ENCODE data around the gene CBX3.
"Not testable (repeated sequence)": the region's sequence is repeated elsewhere in the genome, so short reads cannot be mapped to it uniquely, and the experiment has no call there.

The CBX3 gene

DNA sequence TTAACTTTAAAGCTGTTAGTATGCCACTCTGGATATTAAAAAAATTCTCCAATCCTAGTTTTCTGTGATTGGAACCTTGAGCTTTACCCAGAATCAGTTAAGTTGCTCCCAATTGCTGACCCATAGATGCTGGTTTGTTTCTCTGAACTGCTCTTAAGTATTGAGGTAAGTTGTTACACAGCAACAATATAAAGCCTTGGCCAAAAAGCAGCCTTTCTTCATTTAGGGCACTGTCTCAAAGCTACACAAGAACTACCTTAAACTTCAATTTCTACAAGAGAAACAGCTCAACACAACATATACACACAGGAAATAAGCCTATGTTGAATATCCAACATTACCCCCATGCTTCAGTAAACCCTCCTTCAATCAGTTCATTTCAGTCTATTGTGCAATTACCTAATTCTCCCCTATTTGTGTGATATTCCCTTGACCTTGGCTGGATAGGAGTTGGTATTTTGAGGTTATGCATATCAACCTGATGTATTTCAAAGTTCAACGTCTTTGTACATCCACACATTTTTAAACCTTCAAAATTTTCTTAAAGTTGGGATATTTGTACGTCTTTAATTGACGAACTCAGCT, 12.5 kb upstream of the CBX3 start:
- DNase-seq = no peak

DNA sequence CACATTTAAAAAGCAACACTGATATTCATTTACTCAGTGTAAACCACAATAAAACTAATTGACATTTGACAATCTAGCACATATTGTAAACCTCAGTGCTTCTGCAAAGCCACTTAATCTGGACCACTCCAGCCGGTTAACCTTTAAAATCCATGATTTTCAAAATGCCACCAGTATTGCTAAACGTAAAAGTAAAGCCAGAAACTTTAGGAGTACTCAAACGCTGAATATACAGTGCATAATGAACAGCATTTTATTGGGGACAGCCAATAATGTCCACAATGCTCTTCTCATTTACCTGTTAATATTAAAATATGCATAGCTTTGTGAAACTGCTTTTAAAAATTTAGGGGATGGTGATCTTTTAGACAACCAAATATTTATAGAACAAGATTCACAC, 11.8 kb upstream of the CBX3 start:
- DNase-seq = no peak

DNA sequence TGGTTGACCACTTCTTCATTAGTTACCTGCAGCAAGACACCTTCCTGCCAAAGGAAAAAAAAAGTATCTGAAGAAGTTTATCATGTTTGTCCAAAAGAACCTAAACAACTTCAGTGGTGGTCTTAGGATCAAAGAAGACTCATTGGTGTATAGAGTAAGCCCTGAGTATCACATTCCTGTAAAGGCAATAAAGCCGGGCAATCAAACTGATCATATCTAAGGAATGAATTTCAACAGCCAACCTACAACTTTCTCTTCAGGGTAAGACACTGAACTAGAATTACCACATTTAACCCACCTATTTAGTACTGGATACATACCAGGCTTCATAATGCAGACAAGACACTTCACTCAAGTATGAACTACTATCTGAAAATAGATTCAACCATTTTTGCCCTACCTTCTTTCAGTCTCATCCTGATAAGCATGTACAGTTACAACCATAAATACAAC, 11.1 kb upstream of the CBX3 start:
- no peak for DNase-seq

DNA sequence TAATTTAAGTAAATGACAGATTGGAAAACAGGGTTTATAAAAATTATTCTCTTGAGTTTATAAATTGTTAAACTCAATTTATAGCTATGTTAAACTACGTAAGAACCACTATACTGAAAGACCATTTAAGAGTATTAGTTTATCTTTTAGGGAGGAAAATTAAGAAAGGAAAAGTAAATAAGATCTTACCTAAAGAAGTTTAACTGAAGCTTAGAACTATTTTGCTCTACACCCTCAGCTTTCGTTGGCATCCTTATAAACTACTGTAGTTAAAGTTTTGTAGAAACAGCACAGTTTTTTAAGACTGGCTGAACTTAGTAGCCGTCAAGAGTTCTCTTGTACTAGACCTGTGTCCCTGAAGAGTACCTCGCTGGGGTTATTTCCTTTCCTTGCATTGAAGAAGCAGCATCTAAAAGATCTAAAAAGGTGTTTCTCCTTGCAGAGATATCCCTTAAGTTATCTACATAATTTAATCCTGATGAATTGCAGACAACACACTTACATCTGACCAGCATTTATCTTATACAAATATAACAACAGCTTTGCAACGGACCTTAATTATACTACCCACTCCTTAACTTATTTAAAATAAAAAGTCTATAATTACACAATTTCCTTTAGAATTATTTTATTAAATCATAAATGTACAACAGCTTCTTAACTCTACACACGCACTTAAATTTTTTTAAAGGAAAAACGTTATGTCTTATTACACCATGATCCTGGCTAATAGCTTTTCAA, 10.1 kb upstream of the CBX3 start:
- no peak for DNase-seq

DNA sequence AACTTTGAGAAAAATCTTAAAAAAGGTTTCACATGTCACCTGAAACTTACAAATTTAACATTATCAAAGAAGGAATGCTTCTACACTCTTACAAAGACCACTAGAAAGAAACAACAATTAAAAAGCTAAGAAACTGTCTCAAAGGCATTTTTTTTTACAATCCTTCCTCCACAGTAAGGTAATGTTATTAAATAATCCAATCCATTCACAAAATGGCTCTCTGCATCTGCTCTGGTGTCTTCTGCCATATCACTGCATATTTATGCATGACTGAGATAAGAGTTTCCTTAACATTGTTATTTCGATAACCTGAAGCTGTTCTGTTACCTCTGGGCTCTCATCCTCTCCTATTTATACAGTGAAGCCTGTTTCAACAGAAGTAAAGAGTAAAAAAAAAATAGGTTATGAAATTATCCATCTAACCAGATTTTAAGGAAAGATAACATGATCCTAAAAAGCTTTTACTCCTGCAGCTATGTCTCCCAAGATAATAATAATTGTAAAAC, 9.5 kb upstream of the CBX3 start:
- no peak for DNase-seq

DNA sequence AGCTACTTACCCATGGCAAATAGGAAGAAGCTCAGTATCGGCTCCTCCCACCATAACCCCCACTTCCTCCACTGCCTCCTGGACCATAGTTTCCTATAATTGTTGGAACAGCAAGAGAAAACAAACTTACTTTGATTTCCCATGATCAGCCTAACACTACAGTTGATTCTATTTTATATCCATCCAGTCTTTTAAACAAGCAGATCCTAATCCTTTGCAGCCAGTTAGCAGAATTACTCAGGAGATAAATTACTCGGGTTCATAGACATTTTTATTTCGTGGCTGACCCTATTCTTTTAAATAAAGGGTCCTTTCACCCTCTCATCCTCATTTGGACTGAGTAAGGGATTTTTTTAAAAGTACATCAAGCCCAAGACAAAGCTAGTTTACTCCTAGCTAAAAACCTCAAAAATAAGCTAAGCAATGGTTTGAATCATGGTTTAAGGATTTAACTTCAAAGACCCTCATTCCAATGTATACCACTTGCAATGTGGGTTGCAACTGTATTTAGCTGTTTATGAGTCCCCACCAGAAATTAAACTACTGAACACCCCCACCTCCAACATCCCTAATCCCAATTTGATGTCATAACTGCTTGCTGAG, 9.0 kb upstream of the CBX3 start:
- no peak for DNase-seq

DNA sequence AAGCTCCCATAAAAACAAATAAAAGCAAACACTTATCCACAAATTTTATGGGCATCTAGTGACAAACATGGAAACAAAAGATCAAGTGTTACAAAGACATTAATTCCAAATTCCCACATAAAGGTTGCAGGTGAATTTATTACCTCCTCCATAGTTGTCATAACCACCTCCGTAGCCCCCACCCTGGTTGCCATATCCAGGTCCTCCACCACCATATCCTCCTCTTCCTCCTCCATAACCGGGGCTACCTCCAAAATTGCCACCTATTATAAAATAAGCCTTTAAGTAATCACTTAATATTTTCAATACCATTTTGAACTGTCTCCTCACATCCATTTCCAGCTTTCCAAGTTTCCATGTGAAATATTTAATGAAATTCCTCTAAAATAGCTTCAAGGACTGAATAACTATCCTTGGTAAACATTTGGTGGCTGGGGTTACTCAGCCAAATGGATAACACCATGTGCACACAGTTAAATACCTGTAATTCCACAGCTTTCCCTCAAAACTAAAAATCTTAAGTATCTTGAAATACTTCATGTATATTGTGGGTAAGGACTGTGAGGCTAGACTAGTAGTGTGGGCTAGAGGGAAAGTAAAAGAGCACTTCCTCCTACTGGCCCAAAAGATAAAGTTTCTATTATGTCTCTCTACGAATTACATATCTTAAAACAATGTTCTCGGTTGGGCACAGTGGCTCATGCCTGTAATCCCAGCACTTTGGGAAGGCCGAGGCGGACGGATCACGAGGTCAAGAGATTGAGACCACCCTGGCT, 7.9 kb upstream of the CBX3 start:
- no peak for DNase-seq

DNA sequence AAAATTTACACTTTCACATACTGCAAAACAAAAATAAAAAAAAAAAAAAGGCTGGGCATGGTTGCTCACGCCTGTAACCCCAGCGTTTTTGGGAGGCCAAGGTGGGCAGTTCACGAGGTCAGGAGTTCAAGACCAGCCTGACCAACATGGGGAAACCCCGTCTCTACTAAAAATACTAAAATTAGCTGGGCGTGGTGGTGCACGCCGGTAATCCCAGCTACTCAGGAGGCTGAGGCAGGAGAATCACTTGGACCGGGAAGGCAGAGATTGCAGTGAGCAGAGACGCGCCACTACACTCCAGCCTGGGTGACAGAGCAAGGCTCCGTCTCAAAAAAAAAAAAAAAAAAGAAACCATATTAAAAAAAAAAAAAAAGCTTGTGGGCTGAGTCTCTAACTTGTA, 6.8 kb upstream of the CBX3 start:
- not testable (repeated sequence) for DNase-seq

DNA sequence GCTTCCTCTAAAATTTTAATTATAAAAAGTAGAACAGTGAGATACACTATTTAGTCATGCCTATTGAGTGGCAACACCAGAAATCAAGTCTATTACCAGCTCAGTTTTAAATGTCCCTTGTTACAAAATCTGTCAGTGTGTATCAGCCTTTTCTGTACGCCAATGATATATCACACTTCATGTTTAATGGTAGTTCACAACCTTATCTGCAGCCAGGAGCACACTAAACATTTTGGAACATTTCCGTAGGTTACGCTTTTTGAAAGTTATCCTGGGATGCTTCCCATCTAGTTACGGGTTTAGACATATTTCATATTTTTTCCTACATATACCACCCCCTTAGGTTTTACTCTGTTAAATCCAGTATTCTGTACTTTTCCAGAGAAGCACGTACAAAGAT, 6.4 kb upstream of the CBX3 start:
- no peak for DNase-seq

DNA sequence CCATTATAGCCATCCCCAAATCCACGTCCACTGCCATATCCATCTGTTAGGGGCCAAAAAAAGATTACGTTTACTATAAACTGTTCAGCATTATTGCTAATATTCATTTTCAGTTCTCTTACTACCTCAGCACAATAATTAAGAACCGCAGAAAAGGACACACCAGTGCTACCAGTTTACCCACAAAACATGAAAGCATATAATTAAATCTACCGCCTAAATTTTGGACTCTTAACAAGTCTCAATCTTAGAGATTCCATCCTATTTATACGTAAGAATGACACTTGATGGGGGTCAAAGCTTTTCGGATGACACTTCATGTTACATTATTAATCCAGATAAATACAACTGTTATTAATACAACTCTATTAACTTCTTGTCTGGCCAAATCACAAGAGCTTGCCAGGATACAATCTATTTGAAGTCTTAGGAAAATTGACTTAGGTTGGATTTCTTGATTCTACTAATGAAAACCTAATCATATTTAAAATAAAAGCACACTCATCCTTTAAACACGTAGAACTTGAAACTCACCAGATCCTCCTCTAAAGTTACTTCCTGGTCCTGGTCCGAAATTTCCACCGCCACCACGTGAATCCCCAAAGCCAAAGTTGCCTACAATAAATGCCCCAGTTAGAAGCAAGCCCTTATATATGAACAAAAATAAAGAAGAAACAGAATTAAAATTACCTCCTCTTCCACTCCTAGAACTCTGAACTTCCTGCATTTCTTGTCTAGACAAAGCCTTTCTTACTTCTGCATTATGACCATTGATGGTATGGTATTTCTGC, 5.5 kb upstream of the CBX3 start:
- DNase-seq = no peak

DNA sequence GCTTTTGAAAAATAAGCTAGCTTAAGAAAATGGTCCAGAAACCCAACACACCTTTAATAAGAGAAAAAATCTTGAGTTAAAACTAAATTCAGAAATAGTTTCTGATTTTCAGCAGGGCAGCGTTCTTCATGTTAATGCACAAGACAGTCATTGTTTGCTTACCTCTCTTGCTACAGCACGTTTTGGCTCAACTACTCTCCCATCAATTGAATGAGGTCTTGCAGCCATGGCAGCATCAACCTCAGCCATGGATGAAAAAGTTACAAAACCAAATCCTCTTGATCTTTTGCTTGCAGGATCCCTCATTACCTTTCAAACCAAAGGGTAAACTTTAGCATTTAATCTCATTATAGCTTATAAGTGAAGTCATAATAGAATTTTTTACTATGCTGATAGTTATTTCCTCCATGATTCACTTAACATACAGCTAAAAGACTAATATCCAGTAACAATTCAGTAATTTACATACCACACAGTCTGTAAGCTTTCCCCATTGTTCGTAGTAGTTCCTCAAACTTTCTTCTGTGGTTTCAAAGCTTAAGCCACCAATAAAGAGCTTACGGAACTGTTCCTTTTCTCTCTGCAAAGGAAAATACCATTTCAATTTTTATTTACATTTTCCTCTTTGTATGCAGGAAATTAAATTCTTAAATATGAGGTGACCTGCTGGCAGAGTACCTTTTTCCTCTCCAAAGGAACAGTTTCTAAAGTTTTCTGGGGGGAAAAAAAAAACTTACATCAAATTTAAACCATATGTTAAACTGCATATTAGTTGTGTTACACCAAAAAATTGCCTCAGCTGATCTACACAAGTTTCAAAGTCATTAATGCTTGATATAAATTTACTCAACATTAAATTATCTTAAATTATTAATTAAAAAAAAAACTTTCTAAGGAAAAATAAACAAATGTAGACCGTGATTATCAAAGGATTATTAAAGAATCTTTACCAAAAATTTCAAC, 4.1 kb upstream of the CBX3 start:
- no peak for DNase-seq

DNA sequence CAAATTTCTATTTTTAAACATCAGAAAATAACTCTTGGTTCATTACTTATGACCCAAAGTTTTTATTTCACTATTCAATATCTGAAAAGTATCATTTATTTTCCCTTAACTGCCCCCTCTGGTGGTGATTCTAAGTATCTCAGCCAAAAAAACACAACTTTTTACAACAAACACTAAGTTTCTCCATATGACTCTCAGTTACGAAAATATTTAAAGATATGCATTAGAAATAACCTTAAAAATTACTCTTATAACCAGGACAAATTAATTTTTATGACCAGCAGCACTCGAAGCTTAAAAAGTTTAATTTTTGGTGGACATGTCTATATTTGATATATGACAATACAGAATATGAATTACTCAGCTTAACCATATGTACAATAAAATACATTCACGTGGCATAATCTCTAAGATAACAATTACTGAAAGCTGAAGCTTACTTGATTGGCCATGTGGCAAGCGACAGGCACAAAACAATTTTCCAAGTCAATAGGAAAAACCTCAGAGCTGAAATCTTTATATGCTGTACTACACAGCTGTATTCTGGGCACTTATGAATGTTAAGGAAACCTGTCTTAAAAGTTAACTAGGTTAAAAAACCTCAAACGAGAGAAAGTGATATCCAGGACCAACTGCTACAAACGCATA, 3.3 kb upstream of the CBX3 start:
- no peak for DNase-seq

DNA sequence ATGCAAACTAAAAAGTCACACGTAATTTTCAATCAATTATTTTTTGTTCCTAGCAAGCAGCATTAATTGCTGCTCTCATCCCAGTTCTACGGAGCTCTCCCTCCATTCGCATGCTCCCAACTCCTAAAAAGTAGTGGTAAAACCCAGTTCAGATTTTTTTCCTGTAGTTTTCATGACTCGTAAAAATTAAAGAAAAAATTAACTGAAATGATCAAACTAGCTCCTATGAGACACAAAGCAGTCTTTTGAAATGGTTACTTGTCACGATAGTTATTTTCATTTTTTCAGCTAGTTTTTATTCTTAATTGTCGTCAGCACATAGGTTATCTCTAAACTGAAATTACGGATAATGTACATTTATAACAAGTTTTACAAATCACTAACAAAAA, 2.8 kb upstream of the CBX3 start:
- no peak for DNase-seq

DNA sequence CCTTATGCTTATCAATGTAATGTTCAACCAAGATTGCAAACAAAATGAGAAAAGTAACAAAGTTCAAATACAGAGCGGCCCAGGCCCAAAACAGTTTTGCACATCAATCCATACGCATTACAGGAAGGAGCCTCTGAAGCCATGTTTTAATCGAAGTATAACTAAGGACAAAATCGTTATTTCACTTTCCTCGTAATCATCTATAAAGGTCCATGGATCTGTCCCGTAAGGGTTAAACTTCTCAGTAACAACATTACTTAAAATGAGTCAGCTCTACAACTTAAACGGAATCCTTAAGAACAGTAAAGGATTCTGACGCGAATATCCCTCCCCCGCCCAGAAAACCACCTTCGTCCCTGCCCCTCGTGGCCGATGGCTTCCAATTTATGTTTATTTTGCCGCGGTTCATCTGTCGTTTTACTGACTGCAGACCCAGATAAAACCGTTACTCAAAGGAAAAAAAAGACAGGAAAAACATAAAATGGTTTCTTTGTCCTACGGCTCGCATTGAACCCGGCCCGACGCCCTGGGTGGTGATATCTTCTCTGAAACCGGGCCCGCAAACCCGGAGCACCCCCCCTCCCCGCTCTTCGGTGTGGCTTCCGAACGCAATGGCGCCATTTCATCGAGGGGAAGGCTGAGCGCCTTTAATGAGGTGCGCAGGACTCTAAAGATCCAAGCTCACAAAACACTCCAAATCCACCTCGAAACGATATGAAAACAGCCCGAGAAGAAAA, 2.1 kb upstream of the CBX3 start:
- peak; percentile 84 for DNase-seq

DNA sequence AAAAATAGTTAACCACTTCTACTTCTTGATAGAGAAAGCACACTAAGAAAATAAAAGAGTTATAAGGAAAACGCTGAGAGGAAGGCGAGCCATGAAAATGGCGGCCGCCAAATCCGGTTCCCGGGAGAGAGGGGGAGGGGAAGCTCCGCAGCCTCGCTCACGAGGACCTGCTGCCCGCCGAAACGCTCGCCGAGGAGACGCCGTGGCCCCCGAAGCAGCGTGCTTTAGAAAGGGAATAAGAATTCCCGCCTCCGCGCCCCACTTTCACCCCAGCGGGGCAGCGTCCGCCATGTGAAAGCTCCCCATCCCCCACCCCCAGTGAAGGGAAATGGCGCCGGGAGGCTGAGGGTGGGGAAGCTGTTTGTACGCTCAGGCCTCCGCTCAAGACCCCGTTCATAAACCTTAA, 1.5 kb upstream of the CBX3 start:
- peak; percentile 84 for DNase-seq

DNA sequence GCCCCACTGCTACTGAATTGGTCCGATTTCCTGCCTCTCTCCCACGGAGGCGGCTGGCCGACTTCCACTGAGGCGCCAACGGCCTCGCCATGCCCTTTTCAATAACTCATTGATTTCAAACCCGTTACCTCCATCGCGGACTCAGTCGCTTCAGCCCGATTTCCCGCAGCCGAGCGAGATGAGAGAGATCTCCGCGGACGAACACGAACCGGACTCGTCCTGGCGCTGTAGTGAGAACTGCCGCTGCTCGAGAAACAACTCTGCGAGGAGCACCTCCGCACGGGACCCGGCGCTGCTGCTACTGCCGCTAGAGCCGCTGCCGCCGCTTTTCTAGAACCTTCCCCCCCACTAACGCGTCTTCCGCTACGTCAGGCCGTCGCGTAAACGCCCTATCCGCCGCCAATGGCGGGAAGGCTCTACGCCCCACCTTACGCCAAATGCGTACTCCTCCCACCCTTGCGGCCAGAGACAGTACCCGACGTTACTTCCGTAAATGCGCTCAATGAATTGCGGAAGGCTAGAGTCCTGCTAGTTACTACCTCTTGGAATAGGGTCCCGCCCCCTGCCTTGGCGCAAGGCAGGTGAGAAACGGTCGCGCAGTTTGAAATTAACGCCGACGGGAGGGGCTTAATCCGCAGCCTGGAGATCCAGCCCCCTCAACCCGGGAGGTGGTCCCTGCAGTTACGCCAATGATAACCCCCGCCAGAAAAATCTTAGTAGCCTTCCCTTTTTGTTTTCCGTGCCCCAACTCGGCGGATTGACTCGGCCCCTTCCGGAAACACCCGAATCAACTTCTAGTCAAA, 900 bp upstream of the CBX3 start, which contains the start of gene HNRNPA2B1:
Gene HNRNPA2B1 (minus strand): TSS at position 303 of the 803 bp plus-strand sequence. CDS start 169 bp downstream, at position 134.
- peak; percentile 99 for DNase-seq

DNA sequence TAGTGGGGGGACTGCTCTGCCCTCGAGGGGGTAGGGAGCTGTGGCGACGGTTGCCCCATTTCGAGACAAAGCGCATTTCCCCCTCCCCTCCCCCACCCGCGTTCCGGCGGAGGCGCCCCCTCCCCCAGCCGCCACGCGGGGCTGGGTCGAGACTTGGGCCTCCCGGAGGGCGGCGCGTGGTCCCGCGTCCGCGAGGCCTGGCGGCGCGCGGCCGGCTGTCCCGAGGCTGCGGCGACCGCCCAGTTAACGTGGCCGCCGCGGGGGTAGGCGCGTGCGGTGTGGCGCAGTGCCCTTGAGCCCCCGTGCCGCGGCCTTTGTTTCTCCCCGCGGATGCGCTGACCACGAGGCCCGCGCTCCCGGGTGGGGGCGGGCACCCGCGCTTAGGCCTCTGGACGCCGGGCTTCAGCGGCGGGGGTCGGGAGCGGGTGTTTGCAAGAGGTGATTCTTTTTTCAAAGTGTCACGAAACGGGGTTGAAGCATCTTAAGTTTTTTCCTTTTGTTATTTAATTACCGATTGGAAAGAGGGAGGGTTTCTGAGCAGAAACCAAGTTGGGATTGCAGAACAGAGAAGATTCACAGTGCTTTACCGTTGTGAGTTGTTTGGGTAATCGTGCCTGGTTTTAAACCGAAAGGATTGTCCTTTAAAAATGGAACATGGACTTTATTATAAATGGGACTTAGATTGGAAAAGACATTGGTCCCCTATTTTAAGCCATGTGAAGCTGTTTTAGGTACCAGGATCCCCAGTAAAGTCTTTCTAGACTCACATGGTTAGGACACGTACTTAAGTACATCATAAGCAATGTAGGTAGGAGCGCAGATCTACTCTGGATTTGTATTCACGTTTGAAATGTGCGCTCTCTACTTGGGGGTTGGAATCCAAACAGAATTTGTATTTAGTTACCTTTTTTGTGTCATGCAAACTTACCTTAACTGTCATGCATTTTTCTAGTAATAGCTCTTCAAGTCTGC, 760 bp downstream of the CBX3 start:
- peak; percentile 75 for DNase-seq

DNA sequence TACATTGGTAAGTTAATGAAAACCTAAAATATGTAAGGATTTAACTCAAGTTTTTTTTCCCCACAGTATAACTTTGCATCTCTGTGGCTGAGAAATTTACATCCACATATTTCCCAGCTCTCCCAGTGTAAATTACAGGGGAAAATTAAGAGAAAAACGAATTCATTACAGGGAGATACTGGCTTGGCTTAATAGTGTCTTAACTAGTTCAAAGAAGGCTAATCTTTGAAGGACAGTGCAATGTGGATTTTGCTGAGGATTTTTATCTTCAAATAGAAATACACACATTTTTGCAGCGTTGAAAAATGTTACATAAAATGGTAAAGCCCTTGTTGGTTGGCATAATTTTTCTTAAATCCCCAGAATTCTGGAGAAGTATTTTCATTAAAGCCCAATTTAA, 1.5 kb downstream of the CBX3 start:
- no peak for DNase-seq

Measured in femur (tissue), 1 donor.